ENCODE results near the gene POU2AF3.

GRCh38 chr11:111310088-111310487 lies 11.7 kb downstream of the POU2AF3 start:
- TF ChIP-seq CTCF (IDR thresholded peaks at IDR 0.05) (no peak), POLR2AphosphoS5 (IDR thresholded peaks at IDR 0.05) (no peak), POLR2A (IDR thresholded peaks at IDR 0.05) (no peak), EP300 (IDR thresholded peaks at IDR 0.05; ENCODE audit: low read depth) (no peak)
